Fibroblast of lung (primary cell): Measurements from ENCODE around the gene ETFA. TPM values are rescaled to one million over a fixed set of nuclear protein-coding genes. Genes with fewer than 3 reads are reported as not detected.

ENCODE experiments used
- DNase-seq, 2 donors: peaks; one replicate each; pipeline versions ENCODE4 v3.0.0 to v3.0.0-alpha.2; 2010; ENCODE audit warnings: low read depth in 2 of 2
- H2AFZ ChIP-seq: 2 replicates; pipeline ENCODE4 v1.5.1; 2012; ENCODE audit warnings: low read length, control low read depth, inconsistent platforms
- H3K27ac ChIP-seq: 2 replicates; pipeline ENCODE4 v1.5.1; 2011; ENCODE audit warnings: low read length, control low read depth; ENCODE audit not compliant: insufficient read depth
- H3K27me3 ChIP-seq: 2 replicates; pipeline ENCODE4 v1.5.1; 2011; ENCODE audit warnings: mild to moderate bottlenecking, low read length; ENCODE audit not compliant: control insufficient read depth, insufficient read depth
- H3K36me3 ChIP-seq: 2 replicates; pipeline ENCODE4 v1.5.1; 2011; ENCODE audit warnings: low read length; ENCODE audit not compliant: control insufficient read depth, insufficient read depth
- H3K4me1 ChIP-seq: 2 replicates; pipeline ENCODE4 v1.5.1; 2011; ENCODE audit warnings: low read length; ENCODE audit not compliant: control insufficient read depth, insufficient read depth; ENCODE audit errors: extremely low read depth
- H3K4me2 ChIP-seq: 2 replicates; pipeline ENCODE4 v1.5.1; 2011; ENCODE audit warnings: low read length, control low read depth; ENCODE audit not compliant: insufficient read depth; ENCODE audit errors: extremely low read depth
- H3K4me3 ChIP-seq, 4 experiments: fragments of 200-600 bp in 1 of 4; sonication (generic) in 1 of 4; replicated peaks in 1 of 4; 2 replicates each; pipeline ENCODE4 v1.5.1; 2011 to 2016; ENCODE audit warnings: low read length in 4 of 4, low read depth in 3 of 4, mild to moderate bottlenecking in 3 of 4, control low read depth in 2 of 4, inconsistent platforms in 1 of 4, mixed read lengths in 1 of 4; ENCODE audit not compliant: insufficient read depth in 1 of 4; ENCODE audit errors: control extremely low read depth in 1 of 4
- H3K79me2 ChIP-seq: 2 replicates; pipeline ENCODE4 v1.5.1; 2012; ENCODE audit warnings: mild to moderate bottlenecking, low read length, inconsistent platforms; ENCODE audit not compliant: control insufficient read depth, insufficient read depth
- H3K9ac ChIP-seq: 2 replicates; pipeline ENCODE4 v1.5.1; 2011; ENCODE audit warnings: mild to moderate bottlenecking, low read length, control low read depth; ENCODE audit not compliant: insufficient read depth
- H3K9me3 ChIP-seq: 2 replicates; pipeline ENCODE4 v1.5.1; 2012; ENCODE audit warnings: low read depth, low read length; ENCODE audit not compliant: control insufficient read depth, insufficient read depth
- H4K20me1 ChIP-seq: 2 replicates; pipeline ENCODE4 v1.5.1; 2011; ENCODE audit warnings: low read length; ENCODE audit not compliant: control insufficient read depth, insufficient read depth; ENCODE audit errors: extremely low read depth
- CTCF ChIP-seq, 2 donors: IDR thresholded peaks in 1 of 2; conservative IDR thresholded peaks in 1 of 2; 1 replicate in 1 of 2; 2 replicates in 1 of 2; pipeline ENCODE4 v1.5.1; 2011 to 2012; ENCODE audit warnings: low read length in 2 of 2, control low read depth in 1 of 2, inconsistent platforms in 1 of 2, low read depth in 1 of 2, mild to moderate bottlenecking in 1 of 2
- EZH2 ChIP-seq: IDR thresholded peaks from 2 replicates; pipeline ENCODE4 v1.5.1; 2012; ENCODE audit warnings: low read length, control low read depth, mild to moderate bottlenecking; ENCODE audit errors: missing control alignments
- polyA plus RNA-seq, 2 donors: library from polyadenylated mRNA; depleted of rRNA in 1 of 2; stranded (reverse) in 1 of 2; unstranded in 1 of 2; fragments of >200 nt; gene quantifications; 2 replicates each; pipeline ENCODE4 v1.2.1, GENCODE V29; 2011 to 2012; ENCODE audit warnings: missing spikeins in 1 of 2
- total RNA-seq: library from RNA; depleted of rRNA; stranded (reverse); fragments of >200 nt; gene quantifications from 2 replicates; pipeline ENCODE4 v1.2.1, GENCODE V29; 2014

The ETFA gene
- total and polyA plus RNA-seq, 2 donors (not counting 1 experiment from before 2014, with no cell fraction given): 129 to 161 TPM

- no peaks in the 10 kb centered on the region for H3K79me2 ChIP-seq
- H3K4me1 ChIP-seq: peaks cover 5% of the 10 kb centered on the region
- DNase-seq: no peak
- no peaks in the 10 kb centered on the region for H3K36me3 ChIP-seq
- H3K27ac ChIP-seq: no peak overlapping the region
- H4K20me1 ChIP-seq: no peaks in the 10 kb centered on the region
- H2AFZ ChIP-seq: no peak overlapping the region
- peaks cover 4% of the 10 kb centered on the region for H3K27me3 ChIP-seq
- H3K4me3 ChIP-seq: no peak overlapping the region
- H3K9ac ChIP-seq: no peak overlapping the region
- no peaks in the 10 kb centered on the region for H3K9me3 ChIP-seq
- no peak overlapping the region for H3K4me2 ChIP-seq
- TF ChIP-seq EZH2 (no peak), CTCF (conservative IDR thresholded peaks at IDR 0.05 in 1 of 2, IDR thresholded peaks at IDR 0.05 in 1 of 2; ENCODE audit: low read depth in 1 of 2, low read length in 2 of 2) (no peak)
Measured at GRCh38 chr15:76173317-76173834, 137.9 kb downstream of the ETFA start.

GRCh38 chr15:76172782-76173181, 138.5 kb downstream of the ETFA start:
- no peak for TF ChIP-seq EZH2
- no peak for TF ChIP-seq CTCF (conservative IDR thresholded peaks at IDR 0.05 in 1 of 2, IDR thresholded peaks at IDR 0.05 in 1 of 2; ENCODE audit: low read depth in 1 of 2, low read length in 2 of 2)
- Histone ChIP-seq H3K27ac (no peak overlapping the region), H3K79me2 (no peaks in the 10 kb centered on the region), H3K9ac (no peak overlapping the region), H2AFZ (no peak overlapping the region), H3K36me3 (no peaks in the 10 kb centered on the region), H3K4me1 (peaks cover 5% of the 10 kb centered on the region), H3K4me3 (no peak overlapping the region), H3K9me3 (no peaks in the 10 kb centered on the region), H3K27me3 (no peaks in the 10 kb centered on the region), H4K20me1 (no peaks in the 10 kb centered on the region), H3K4me2 (no peak overlapping the region)
- DNase-seq: no peak

GRCh38 chr15:76169911-76170800, 141.1 kb downstream of the ETFA start:
- H3K27me3 ChIP-seq: no peaks in the 10 kb centered on the region
- no peak overlapping the region for H3K9ac ChIP-seq
- H3K27ac ChIP-seq: no peak overlapping the region
- TF ChIP-seq EZH2 (no peak), CTCF (conservative IDR thresholded peaks at IDR 0.05 in 1 of 2, IDR thresholded peaks at IDR 0.05 in 1 of 2; ENCODE audit: low read depth in 1 of 2, low read length in 2 of 2) (no peak)
- H3K4me2 ChIP-seq: no peak overlapping the region
- peak in 1 of 2 donors; percentile 36 for DNase-seq
- no peaks in the 10 kb centered on the region for H4K20me1 ChIP-seq
- no peaks in the 10 kb centered on the region for H3K9me3 ChIP-seq
- H3K36me3 ChIP-seq: no peaks in the 10 kb centered on the region
- H3K79me2 ChIP-seq: no peaks in the 10 kb centered on the region
- peaks cover 5% of the 10 kb centered on the region for H3K4me1 ChIP-seq
- no peak overlapping the region for H3K4me3 ChIP-seq
- H2AFZ ChIP-seq: no peak overlapping the region
